Sigmoid colon (tissue), 4 donors: ENCODE data around the gene PIP4K2A.

Experiments used
- CTCF ChIP-seq, 4 experiments: fragments of 450-650 bp in 3 of 4; fragments of 200-600 bp in 1 of 4; IDR thresholded peaks; one replicate each; pipeline ENCODE4 v1.5.1; 2016 to 2019; ENCODE audit warnings: antibody characterized with exemption in 4 of 4, mild to moderate bottlenecking in 3 of 4, moderate library complexity in 2 of 4
- EP300 ChIP-seq, 4 donors: sonication (generic); formaldehyde crosslinking; IDR thresholded peaks; one replicate each; pipeline ENCODE4 v1.6.1; 2017; ENCODE audit warnings: antibody characterized with exemption in 4 of 4
- POLR2A ChIP-seq, 2 donors: fragments of 450-650 bp; IDR thresholded peaks; one replicate each; pipeline ENCODE4 v1.6.1; 2016; ENCODE audit warnings: antibody characterized with exemption in 2 of 2, mild to moderate bottlenecking in 2 of 2, moderate library complexity in 2 of 2
- POLR2AphosphoS5 ChIP-seq, 4 donors: sonication (generic); formaldehyde crosslinking; IDR thresholded peaks; one replicate each; pipeline ENCODE4 v1.6.1; 2017; ENCODE audit warnings: antibody characterized with exemption in 4 of 4

GRCh38 chr10:22553452-22553995 lies 160.9 kb downstream of the PIP4K2A start:
- no peak for TF ChIP-seq CTCF (IDR thresholded peaks at IDR 0.05)
- no peak for TF ChIP-seq POLR2A (IDR thresholded peaks at IDR 0.05)
- no peak for TF ChIP-seq POLR2AphosphoS5 (IDR thresholded peaks at IDR 0.05)
- no peak for TF ChIP-seq EP300 (IDR thresholded peaks at IDR 0.05)
